ENCODE measurements around the gene EMB. TPM values are rescaled to one million over a fixed set of nuclear protein-coding genes. Genes with fewer than 3 reads are reported as not detected.
"Not testable (repeated sequence)": the region's sequence is repeated elsewhere in the genome, so short reads cannot be mapped to it uniquely, and the experiment has no call there.

Gene EMB
- total RNA-seq, 4 donors from 2014 or later, result 7.2 to 18.9 (median 10.0) TPM

GRCh38 chr5:50421184-50421950 is 19.7 kb downstream of the EMB start:
- 84% methylated on average over 6 of the region's 7 CpGs for WGBS
- H3K36me3 ChIP-seq; H3K4me3 ChIP-seq; H3K9me3 ChIP-seq; H3K4me1 ChIP-seq; H3K27me3 ChIP-seq; intact Hi-C loops (cut with DNase I); DNase-seq (ENCODE audit: extremely low spot score); H3K27ac ChIP-seq (replicated peaks in 1 of 4): not testable (repeated sequence)

GRCh38 chr5:50420343-50420935 is 20.6 kb downstream of the EMB start:
- DNase-seq (ENCODE audit: extremely low spot score), result no peak
- Histone ChIP-seq H3K36me3 (no peaks in the 10 kb centered on the region), H3K4me1 (no peaks in the 10 kb centered on the region), H3K4me3 (no peak overlapping the region), H3K9me3 (no peaks in the 10 kb centered on the region), H3K27ac (replicated peaks in 1 of 4) (no peak overlapping the region), H3K27me3 (no peaks in the 10 kb centered on the region)
- WGBS, result 64% methylated on average over 5 of the region's 5 CpGs
- intact Hi-C loops (cut with DNase I), result no loop called here
- TF ChIP-seq EP300 (IDR thresholded peaks at IDR 0.05), result no peak

- H3K27ac ChIP-seq (replicated peaks in 1 of 4); H3K9me3 ChIP-seq; H3K4me1 ChIP-seq; H3K4me3 ChIP-seq; H3K27me3 ChIP-seq; H3K36me3 ChIP-seq; intact Hi-C loops (cut with DNase I); DNase-seq (ENCODE audit: extremely low spot score): not testable (repeated sequence)
- WGBS, result 82% methylated on average over 6 of the region's 6 CpGs
Measured at GRCh38 chr5:50419656-50420055, 21.4 kb downstream of the EMB start.

GRCh38 chr5:50416637-50417036 is 24.5 kb downstream of the EMB start:
- H3K36me3 ChIP-seq; H3K4me1 ChIP-seq; DNase-seq (ENCODE audit: extremely low spot score); H3K4me3 ChIP-seq; H3K27me3 ChIP-seq; H3K9me3 ChIP-seq; H3K27ac ChIP-seq (replicated peaks in 1 of 4); intact Hi-C loops (cut with DNase I): not testable (repeated sequence)
- 84% methylated on average over 3 of the region's 3 CpGs for WGBS

- DNase-seq (ENCODE audit: extremely low spot score), result no peak
- no peaks in the 10 kb centered on the region for H3K9me3 ChIP-seq
- H3K27me3 ChIP-seq, result no peaks in the 10 kb centered on the region
- no peak overlapping the region for H3K27ac ChIP-seq (replicated peaks in 1 of 4)
- intact Hi-C loops (cut with DNase I), result no loop called here
- no peaks in the 10 kb centered on the region for H3K4me1 ChIP-seq
- TF ChIP-seq POLR2AphosphoS5 (IDR thresholded peaks at IDR 0.05) (no peak), CTCF (IDR thresholded peaks at IDR 0.05) (no peak), EP300 (IDR thresholded peaks at IDR 0.05) (no peak)
- no peaks in the 10 kb centered on the region for H3K36me3 ChIP-seq
- WGBS, result 65% methylated on average over 4 of the region's 4 CpGs
- H3K4me3 ChIP-seq, result no peak overlapping the region
Measured at GRCh38 chr5:50415912-50416311, 25.2 kb downstream of the EMB start.

GRCh38 chr5:50410932-50411331 is 30.2 kb downstream of the EMB start:
- H3K36me3 ChIP-seq; DNase-seq (ENCODE audit: extremely low spot score); H3K27ac ChIP-seq (replicated peaks in 1 of 4); H3K4me3 ChIP-seq; H3K9me3 ChIP-seq; H3K27me3 ChIP-seq; intact Hi-C loops (cut with DNase I); H3K4me1 ChIP-seq: not testable (repeated sequence)

GRCh38 chr5:50406877-50407276 is 34.2 kb downstream of the EMB start:
- Histone ChIP-seq H3K27me3 (no peaks in the 10 kb centered on the region), H3K36me3 (no peaks in the 10 kb centered on the region), H3K9me3 (no peaks in the 10 kb centered on the region), H3K27ac (replicated peaks in 1 of 4) (no peak overlapping the region), H3K4me3 (no peak overlapping the region), H3K4me1 (no peaks in the 10 kb centered on the region)
- intact Hi-C loops (cut with DNase I), result no loop called here
- no peak for TF ChIP-seq EP300 (IDR thresholded peaks at IDR 0.05)
- TF ChIP-seq POLR2A (IDR thresholded peaks at IDR 0.05; ENCODE audit: low read depth), result no peak
- no peak for TF ChIP-seq CTCF (IDR thresholded peaks at IDR 0.05)
- no peak for TF ChIP-seq POLR2AphosphoS5 (IDR thresholded peaks at IDR 0.05)
- no peak for DNase-seq (ENCODE audit: extremely low spot score)
- 74% methylated on average over 1 of the region's 1 CpG for WGBS
